Upper lobe of right lung (tissue), 1 donor: ENCODE data around the gene COPZ1. TPM values are rescaled to one million over a fixed set of nuclear protein-coding genes. Genes with fewer than 3 reads are reported as not detected.

ENCODE experiments used
- ATAC-seq: fragments of 200-7000 bp; cut with Tn5 transposase; one replicate; pipeline ENCODE4 v1.9.1; 2020; ENCODE audit warnings: mild to moderate bottlenecking, moderate library complexity
- DNase-seq: peaks from one replicate; pipeline ENCODE4 v3.0.0-alpha.2; 2020
- H3K27ac ChIP-seq: fragments of 200-600 bp; one replicate; pipeline ENCODE4 v1.8.0; 2022
- H3K27me3 ChIP-seq: fragments of 200-600 bp; one replicate; pipeline ENCODE4 v1.8.0; 2022; ENCODE audit warnings: mild to moderate bottlenecking
- H3K36me3 ChIP-seq: fragments of 200-600 bp; one replicate; pipeline ENCODE4 v1.8.0; 2022
- H3K4me1 ChIP-seq: fragments of 200-600 bp; one replicate; pipeline ENCODE4 v1.8.0; 2022
- H3K4me3 ChIP-seq: fragments of 200-600 bp; one replicate; pipeline ENCODE4 v1.8.0; 2022; ENCODE audit warnings: mild to moderate bottlenecking
- H3K9me3 ChIP-seq: fragments of 200-600 bp; one replicate; pipeline ENCODE4 v1.8.0; 2022
- intact Hi-C: fragments of 100-400 bp; cut with DNase I; formaldehyde crosslinking; loops from one replicate; pipeline ENCODE4 v1.11.0; 2022
- total RNA-seq: library from RNA; stranded (reverse); fragmentation: NEBNext Ultra II Directional; extraction: Animal tissue kit (Norgen Biotek cat#: 25700); gene quantifications from one replicate; pipeline ENCODE4 v1.2.1, GENCODE V29; 2021
- TF ChIP-seq, protein P1 (sequence below): fragments of 200-600 bp; IDR thresholded peaks from one replicate; pipeline ENCODE4 v1.8.0; 2022; ENCODE audit warnings: antibody characterized with exemption
- donor health status: DM: no; HTN: yes; CAD: no; lungs with severe emphysema.

COPZ1 gene
- total RNA-seq, 1 donor from 2014 or later = 125 TPM

DNA sequence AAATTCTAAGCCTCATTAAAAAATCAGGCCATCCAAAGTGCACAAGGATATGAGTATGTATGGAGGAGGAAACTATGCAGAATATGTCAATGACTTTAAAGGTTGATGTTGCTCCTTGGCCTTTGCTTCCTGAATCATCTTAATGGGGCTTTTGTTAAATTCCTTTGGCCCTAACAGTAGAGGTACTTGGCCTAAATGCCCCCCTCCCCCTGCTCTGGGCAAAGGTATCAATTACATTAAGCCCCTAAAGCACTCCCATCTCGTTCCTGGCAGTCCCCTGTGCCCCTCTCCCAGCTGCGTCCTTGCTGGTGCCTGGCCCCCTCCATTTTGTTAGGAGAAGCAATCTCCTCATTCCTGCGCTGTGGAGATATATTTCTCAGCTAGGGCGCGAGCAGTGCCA, 4.8 kb downstream of the COPZ1 start:
- no peak for DNase-seq
- Histone ChIP-seq H3K4me1 (peaks cover 46% of the 10 kb centered on the region), H3K36me3 (no peaks in the 10 kb centered on the region), H3K9me3 (no peaks in the 10 kb centered on the region), H3K27ac (no peak overlapping the region), H3K27me3 (no peaks in the 10 kb centered on the region), H3K4me3 (no peak overlapping the region)
- no peak for ATAC-seq
- intact Hi-C loops = no loop called here
- TF ChIP-seq, protein P1, sequence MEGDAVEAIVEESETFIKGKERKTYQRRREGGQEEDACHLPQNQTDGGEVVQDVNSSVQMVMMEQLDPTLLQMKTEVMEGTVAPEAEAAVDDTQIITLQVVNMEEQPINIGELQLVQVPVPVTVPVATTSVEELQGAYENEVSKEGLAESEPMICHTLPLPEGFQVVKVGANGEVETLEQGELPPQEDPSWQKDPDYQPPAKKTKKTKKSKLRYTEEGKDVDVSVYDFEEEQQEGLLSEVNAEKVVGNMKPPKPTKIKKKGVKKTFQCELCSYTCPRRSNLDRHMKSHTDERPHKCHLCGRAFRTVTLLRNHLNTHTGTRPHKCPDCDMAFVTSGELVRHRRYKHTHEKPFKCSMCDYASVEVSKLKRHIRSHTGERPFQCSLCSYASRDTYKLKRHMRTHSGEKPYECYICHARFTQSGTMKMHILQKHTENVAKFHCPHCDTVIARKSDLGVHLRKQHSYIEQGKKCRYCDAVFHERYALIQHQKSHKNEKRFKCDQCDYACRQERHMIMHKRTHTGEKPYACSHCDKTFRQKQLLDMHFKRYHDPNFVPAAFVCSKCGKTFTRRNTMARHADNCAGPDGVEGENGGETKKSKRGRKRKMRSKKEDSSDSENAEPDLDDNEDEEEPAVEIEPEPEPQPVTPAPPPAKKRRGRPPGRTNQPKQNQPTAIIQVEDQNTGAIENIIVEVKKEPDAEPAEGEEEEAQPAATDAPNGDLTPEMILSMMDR = no peak

DNA sequence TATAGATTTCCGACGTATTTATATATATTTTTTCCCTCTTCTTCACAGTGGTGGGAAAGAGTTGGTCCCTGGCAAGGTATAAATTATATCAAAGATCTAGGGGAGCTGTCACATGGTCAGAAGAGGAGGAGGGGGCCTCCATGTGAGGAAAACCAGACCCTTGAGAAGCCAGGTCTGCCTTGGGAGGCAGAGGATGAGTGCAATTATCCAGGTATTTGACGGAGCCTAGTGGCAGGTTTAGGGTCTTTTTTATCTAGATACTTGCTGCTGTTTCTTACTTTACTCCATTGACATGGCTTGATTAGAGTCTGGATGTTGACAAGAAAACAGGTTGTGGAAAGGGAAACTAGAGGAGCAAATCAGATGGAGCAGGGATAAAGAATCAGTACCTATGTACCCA, 5.5 kb downstream of the COPZ1 start:
- H3K4me1 ChIP-seq = peaks cover 51% of the 10 kb centered on the region
- intact Hi-C loops = no loop called here
- H3K9me3 ChIP-seq = no peaks in the 10 kb centered on the region
- H3K27ac ChIP-seq = peak overlapping the region; percentile 1
- H3K27me3 ChIP-seq = no peaks in the 10 kb centered on the region
- H3K4me3 ChIP-seq = no peak overlapping the region
- no peak for ATAC-seq
- DNase-seq = no peak
- TF ChIP-seq, protein P1 = no peak
- no peaks in the 10 kb centered on the region for H3K36me3 ChIP-seq

DNA sequence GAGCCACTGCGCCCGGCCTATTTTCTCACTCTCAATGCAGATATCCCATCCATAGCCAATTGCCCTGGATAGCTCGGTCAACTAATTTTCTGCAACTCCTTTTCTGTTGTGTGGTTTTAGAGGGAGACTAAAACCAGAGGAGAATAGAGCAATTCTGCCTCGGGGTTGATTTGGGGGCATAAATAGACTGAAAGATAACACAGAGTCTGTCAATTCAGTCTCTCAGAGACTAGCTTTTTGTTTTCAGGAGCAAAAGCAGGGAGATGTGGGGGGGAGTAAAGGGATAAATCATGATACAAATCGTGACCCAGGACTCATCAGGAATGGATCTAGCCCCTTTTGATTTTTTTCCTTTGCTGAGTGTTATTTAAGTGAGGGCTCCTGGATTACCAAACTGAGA, 6.5 kb downstream of the COPZ1 start:
- intact Hi-C loops = no loop called here
- H3K9me3 ChIP-seq = no peaks in the 10 kb centered on the region
- peaks cover 50% of the 10 kb centered on the region for H3K4me1 ChIP-seq

DNA sequence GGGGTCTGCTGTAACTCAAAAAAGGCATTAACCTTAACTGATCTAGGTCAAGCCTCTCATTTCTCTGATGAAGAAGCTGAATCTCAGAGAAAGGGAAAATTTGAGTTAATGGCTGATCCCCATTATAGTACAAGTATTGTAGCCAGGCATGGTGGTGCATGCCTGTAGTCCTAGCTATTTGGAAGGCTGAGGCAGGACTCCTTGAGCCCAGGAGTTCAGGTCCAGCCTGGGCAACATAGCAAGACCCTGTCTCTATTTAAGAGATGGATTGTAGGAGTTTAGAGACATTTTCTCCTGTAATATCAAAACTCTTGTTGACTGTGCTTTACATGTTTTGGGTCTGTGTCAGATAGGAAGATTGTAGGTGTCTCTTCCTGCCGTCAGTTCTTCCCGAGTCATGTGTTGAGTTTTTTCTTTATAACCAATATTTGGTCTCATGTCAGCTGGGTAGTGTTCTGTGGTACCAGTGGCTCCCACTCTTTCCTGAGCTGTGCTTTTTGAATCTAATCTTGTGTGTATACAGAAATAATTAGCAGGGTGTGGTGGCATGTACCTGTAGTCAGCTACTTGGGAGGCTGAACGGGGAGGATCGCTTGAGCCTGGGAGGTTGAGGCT, 8.6 kb downstream of the COPZ1 start:
- Histone ChIP-seq H3K27me3 (no peaks in the 10 kb centered on the region), H3K9me3 (no peaks in the 10 kb centered on the region), H3K4me1 (peaks cover 62% of the 10 kb centered on the region), H3K36me3 (no peaks in the 10 kb centered on the region), H3K27ac (no peak overlapping the region), H3K4me3 (no peak overlapping the region)
- intact Hi-C loops = no loop called here
- DNase-seq (no peak), ATAC-seq (no peak)
- TF ChIP-seq, protein P1 = no peak

More for the DNA sequence above, 6.5 kb downstream of the COPZ1 start:
- peak overlapping the region; percentile 6 for H3K27ac ChIP-seq
- no peaks in the 10 kb centered on the region for H3K27me3 ChIP-seq
- H3K36me3 ChIP-seq = no peaks in the 10 kb centered on the region
- DNase-seq (no peak), ATAC-seq (no peak)
- H3K4me3 ChIP-seq = no peak overlapping the region
- TF ChIP-seq, protein P1 = no peak

DNA sequence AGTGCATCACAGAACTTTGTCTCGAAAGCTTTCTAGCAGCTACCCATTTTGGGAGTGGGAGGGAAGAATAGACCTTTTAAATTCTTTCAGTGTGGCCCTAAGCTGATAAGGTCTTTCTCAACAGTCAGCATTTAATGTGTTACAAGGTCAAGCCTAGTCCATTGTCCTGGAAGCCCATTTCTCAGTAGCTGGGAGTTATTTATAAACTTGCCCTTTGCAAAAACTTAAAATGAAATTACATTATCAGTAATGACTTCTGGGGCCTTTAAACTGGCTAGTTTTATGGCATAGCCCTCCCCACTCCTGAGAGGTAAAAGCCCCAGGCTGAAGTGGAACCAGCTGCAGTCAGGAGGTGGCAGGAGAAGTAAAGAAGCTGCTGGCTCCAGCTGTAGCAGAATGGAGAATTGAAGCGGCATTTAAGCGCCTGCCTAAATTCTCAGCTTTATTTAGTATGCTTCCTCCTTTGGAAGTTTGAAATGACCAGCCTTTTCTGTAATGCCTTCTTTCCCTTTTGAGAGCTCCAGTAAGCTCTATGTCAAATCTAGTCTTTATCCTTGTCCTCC, 12.4 kb downstream of the COPZ1 start:
- peaks cover 21% of the 10 kb centered on the region for H3K36me3 ChIP-seq
- no peaks in the 10 kb centered on the region for H3K9me3 ChIP-seq
- no peak overlapping the region for H3K27ac ChIP-seq
- no peak for DNase-seq
- TF ChIP-seq, protein P1 = no peak
- H3K27me3 ChIP-seq = no peaks in the 10 kb centered on the region
- peaks cover 49% of the 10 kb centered on the region for H3K4me1 ChIP-seq
- no peak overlapping the region for H3K4me3 ChIP-seq
- ATAC-seq = peak; percentile 57
- intact Hi-C loops = no loop called here
